Tibial nerve (tissue), 4 donors: ENCODE data around the gene NUP210. TPM values are rescaled to one million over a fixed set of nuclear protein-coding genes. Genes with fewer than 3 reads are reported as not detected.

Experiments used
- DNase-seq, 2 donors: peaks; one replicate each; pipeline ENCODE4 v3.0.0-alpha.2; 2019; ENCODE audit warnings: low spot score in 2 of 2
- H3K27ac ChIP-seq, 4 donors: fragments of 200-600 bp; sonication (generic) in 3 of 4; one replicate each; pipeline ENCODE4 v1.5.1; 2017 to 2019; ENCODE audit warnings: mild to moderate bottlenecking in 1 of 4
- H3K27me3 ChIP-seq, 2 donors: fragments of 200-600 bp; sonication (generic) in 1 of 2; one replicate each; pipeline versions ENCODE4 v1.5.1 to v1.6.0; 2017 to 2019
- H3K36me3 ChIP-seq, 3 donors: fragments of 200-600 bp; sonication (generic); one replicate each; pipeline ENCODE4 v1.5.1; 2018 to 2019
- H3K4me1 ChIP-seq, 4 donors: fragments of 200-600 bp; sonication (generic) in 3 of 4; one replicate each; pipeline ENCODE4 v1.5.1; 2017 to 2019
- H3K4me3 ChIP-seq, 4 donors: fragments of 200-600 bp; sonication (generic) in 3 of 4; one replicate each; pipeline ENCODE4 v1.5.1; 2017 to 2019; ENCODE audit warnings: mild to moderate bottlenecking in 1 of 4, moderate library complexity in 1 of 4
- H3K9me3 ChIP-seq, 4 donors: fragments of 200-600 bp; sonication (generic) in 3 of 4; one replicate each; pipeline ENCODE4 v1.5.1; 2017 to 2019
- EP300 ChIP-seq, 2 donors: sonication (generic); formaldehyde crosslinking; IDR thresholded peaks; one replicate each; pipeline ENCODE4 v1.6.1; 2017; ENCODE audit warnings: antibody characterized with exemption in 2 of 2, mild to moderate bottlenecking in 1 of 2
- POLR2A ChIP-seq, 2 donors: fragments of 450-650 bp; IDR thresholded peaks; one replicate each; pipeline ENCODE4 v1.6.1; 2017; ENCODE audit warnings: antibody characterized with exemption in 2 of 2, mild to moderate bottlenecking in 2 of 2, moderate library complexity in 2 of 2
- WGBS, 2 donors: methylation state at CpG; one replicate each; pipeline ENCODE4 v1.1.5; 2018; 5-methylcytosine and 5-hydroxymethylcytosine counted together
- total RNA-seq, 4 donors: library from RNA; depleted of rRNA; stranded (reverse); fragments of >200 nt; gene quantifications; one replicate each; pipeline ENCODE4 v1.1.0, GENCODE V29; 2016
- TF ChIP-seq, protein P1 (sequence below), 5 experiments: fragments of 200-600 bp in 3 of 5; fragments of 450-650 bp in 2 of 5; sonication (generic) in 3 of 5; IDR thresholded peaks; one replicate each; pipeline ENCODE4 v1.5.1; 2016 to 2019; ENCODE audit warnings: antibody characterized with exemption in 5 of 5, mild to moderate bottlenecking in 3 of 5, moderate library complexity in 2 of 5

The NUP210 gene
- total RNA-seq, 4 donors from 2014 or later, result 1.3 to 9.3 (median 2.0) TPM

DNA sequence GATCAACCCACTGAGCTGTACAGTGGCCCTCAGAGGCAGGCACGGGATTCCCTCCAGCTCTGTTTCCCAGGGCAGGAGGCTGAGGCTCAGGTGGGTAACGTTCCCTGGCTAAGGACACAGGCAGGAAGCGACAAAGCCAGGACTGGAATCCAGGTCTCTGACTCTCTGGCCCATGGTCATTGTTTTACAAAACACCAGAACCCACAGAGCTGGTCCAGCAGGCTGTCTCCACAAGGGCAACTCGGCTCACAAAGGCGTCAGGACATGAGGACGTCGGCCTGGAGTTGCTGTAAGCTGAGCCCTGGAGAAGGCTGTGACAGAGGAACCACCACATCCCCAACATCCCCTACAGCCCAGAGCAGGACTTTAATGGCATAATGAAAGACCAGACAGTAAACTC lies 30.7 kb downstream of the NUP210 start:
- Histone ChIP-seq H3K4me1 (peaks cover 0 to 13% (median 0%) of the 10 kb centered on the region in 4 donors), H3K36me3 (peaks cover 0 to 5% (median 0%) of the 10 kb centered on the region in 3 donors), H3K4me3 (no peak overlapping the region), H3K27ac (no peak overlapping the region), H3K9me3 (no peaks in the 10 kb centered on the region), H3K27me3 (no peaks in the 10 kb centered on the region)
- TF ChIP-seq, protein P1, sequence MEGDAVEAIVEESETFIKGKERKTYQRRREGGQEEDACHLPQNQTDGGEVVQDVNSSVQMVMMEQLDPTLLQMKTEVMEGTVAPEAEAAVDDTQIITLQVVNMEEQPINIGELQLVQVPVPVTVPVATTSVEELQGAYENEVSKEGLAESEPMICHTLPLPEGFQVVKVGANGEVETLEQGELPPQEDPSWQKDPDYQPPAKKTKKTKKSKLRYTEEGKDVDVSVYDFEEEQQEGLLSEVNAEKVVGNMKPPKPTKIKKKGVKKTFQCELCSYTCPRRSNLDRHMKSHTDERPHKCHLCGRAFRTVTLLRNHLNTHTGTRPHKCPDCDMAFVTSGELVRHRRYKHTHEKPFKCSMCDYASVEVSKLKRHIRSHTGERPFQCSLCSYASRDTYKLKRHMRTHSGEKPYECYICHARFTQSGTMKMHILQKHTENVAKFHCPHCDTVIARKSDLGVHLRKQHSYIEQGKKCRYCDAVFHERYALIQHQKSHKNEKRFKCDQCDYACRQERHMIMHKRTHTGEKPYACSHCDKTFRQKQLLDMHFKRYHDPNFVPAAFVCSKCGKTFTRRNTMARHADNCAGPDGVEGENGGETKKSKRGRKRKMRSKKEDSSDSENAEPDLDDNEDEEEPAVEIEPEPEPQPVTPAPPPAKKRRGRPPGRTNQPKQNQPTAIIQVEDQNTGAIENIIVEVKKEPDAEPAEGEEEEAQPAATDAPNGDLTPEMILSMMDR (IDR thresholded peaks at IDR 0.05), result no peak
- no peak for TF ChIP-seq POLR2A (IDR thresholded peaks at IDR 0.05)
- TF ChIP-seq EP300 (IDR thresholded peaks at IDR 0.05), result no peak
- no peak for DNase-seq
- WGBS, 2 donors, result 88 to 90% methylated on average over 7 of the region's 7 CpGs

DNA sequence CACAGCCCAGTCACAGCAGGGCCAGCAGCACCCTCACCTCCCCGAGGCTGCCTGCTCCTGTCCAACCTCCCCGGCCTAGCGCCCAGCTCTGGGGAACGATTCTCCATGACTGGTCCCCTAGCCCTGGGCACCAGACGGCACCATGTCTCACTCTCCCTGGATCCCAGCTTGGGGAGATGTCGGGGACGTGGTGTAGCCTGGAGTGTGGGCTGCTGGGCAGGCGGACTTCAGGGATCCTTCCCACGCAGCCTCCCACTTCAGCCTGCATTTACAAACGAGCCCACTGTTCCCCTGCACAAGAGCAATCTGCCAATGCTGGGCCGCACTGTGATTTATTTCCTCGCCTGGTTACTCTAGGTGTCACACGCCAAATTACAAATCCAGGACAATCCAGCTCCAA lies 31.3 kb downstream of the NUP210 start:
- WGBS, 2 donors, result 77 to 80% methylated on average over 9 to 13 of the region's 13 CpGs
- no peak for DNase-seq
- H3K9me3 ChIP-seq, result no peaks in the 10 kb centered on the region
- H3K4me3 ChIP-seq, result no peak overlapping the region
- H3K4me1 ChIP-seq, result peaks cover 0 to 13% (median 0%) of the 10 kb centered on the region in 4 donors
- peaks cover 0 to 5% (median 0%) of the 10 kb centered on the region in 3 donors for H3K36me3 ChIP-seq
- no peak overlapping the region for H3K27ac ChIP-seq
- TF ChIP-seq, protein P1 (IDR thresholded peaks at IDR 0.05), result no peak
- no peak for TF ChIP-seq POLR2A (IDR thresholded peaks at IDR 0.05)
- no peak for TF ChIP-seq EP300 (IDR thresholded peaks at IDR 0.05)
- no peaks in the 10 kb centered on the region for H3K27me3 ChIP-seq

DNA sequence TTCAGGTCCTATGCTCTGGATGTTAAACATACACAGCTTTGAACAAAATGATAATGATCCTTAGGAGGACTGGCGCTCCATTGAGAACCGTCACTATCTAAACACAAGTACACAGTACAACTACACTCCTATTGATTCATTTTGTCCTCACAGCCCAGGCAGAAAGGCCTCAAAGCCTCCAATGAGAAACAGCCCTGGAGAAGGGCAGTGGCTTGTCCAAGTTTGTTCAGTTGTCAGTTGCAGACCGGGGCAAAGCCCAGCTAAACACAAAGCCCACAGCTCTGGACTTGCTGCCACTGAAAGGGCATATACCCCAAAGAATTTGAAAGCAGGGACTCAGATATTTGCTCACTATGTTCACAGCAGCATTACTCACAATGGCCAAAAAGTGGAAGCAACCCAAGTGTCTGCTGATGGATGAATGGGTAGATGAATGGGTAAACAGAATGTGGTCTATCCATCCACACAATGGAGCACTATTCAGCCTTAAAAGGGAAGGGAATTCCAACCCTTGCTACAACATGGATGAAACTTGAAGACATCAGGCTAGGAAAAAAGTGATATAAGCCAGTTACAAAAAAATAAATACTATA lies 34.7 kb downstream of the NUP210 start:
- Histone ChIP-seq H3K36me3 (no peaks in the 10 kb centered on the region), H3K4me1 (peaks cover 0 to 13% (median 0%) of the 10 kb centered on the region in 4 donors), H3K27ac (peak overlapping the region in 2 of 4 donors; percentile 50 to 53), H3K9me3 (no peaks in the 10 kb centered on the region), H3K27me3 (no peaks in the 10 kb centered on the region), H3K4me3 (no peak overlapping the region)
- WGBS, 2 donors, result 50 to 64% methylated on average over 3 of the region's 3 CpGs
- DNase-seq, result no peak
- TF ChIP-seq POLR2A (IDR thresholded peaks at IDR 0.05), result no peak
- no peak for TF ChIP-seq EP300 (IDR thresholded peaks at IDR 0.05)
- TF ChIP-seq, protein P1 (IDR thresholded peaks at IDR 0.05), result no peak

DNA sequence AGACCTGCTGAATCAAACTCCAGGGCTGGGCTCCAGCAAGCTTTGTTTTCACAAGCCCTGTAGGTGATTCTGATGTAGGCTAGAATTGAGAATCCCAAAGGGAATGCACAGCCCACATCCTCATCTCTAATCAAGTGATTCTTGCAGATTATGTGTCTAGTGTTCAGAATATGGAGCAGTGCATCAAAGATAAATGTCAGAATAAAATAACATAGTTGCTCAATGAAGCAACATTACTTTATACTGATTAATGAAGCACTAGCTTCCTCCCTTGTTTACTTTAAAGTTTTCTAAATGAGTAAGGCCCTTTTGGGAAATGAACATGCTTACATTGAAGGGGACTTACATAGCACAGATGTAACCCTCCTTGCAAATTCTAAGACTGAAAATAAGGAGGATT lies 39.2 kb downstream of the NUP210 start:
- Histone ChIP-seq H3K4me1 (peaks cover 0 to 17% (median 4%) of the 10 kb centered on the region in 4 donors), H3K9me3 (no peaks in the 10 kb centered on the region), H3K27ac (no peak overlapping the region), H3K27me3 (no peaks in the 10 kb centered on the region), H3K4me3 (no peak overlapping the region), H3K36me3 (peaks cover 0 to 11% (median 0%) of the 10 kb centered on the region in 3 donors)
- TF ChIP-seq, protein P1 (IDR thresholded peaks at IDR 0.05), result no peak
- TF ChIP-seq EP300 (IDR thresholded peaks at IDR 0.05), result no peak
- no peak for TF ChIP-seq POLR2A (IDR thresholded peaks at IDR 0.05)
- no peak for DNase-seq

DNA sequence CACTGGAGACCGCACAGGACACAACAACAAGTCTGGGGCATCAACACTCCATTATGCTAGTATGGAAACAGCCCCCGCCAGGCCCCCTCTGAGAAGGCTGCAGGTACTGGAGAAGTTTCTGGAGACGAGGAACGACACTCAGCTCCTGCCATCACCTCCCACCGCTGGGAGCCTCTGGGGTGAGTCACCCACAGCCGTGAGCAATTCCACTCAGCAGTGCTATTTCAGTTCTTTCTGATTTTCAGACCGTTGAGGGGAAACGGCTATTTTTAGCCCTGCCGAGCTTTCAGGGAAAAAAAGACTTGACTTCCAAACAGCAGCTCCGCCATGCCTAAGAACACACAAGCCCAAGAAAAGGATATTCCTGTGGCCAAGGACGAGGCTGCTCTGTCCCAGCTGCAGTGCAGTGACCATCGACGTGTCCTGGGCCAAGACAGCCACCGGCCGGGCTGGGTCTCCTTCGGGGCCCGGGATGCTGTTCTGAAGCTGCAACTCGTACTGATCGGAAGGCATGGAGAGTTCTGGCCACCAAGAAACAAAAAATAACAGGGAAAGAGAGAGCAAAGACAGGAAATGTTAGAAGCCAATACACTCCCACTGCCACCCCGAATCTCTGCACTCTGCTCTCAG lies 40.8 kb downstream of the NUP210 start:
- H3K27ac ChIP-seq, result peak overlapping the region in 1 of 4 donors; percentile 52
- 52 to 56% methylated on average over 20 of the region's 20 CpGs for WGBS, 2 donors
- H3K27me3 ChIP-seq, result no peaks in the 10 kb centered on the region
- H3K36me3 ChIP-seq, result peaks cover 0 to 22% (median 0%) of the 10 kb centered on the region in 3 donors
- no peak overlapping the region for H3K4me3 ChIP-seq
- DNase-seq, result no peak
- H3K9me3 ChIP-seq, result no peaks in the 10 kb centered on the region
- H3K4me1 ChIP-seq, result peaks cover 0 to 10% (median 4%) of the 10 kb centered on the region in 4 donors
- TF ChIP-seq, protein P1 (IDR thresholded peaks at IDR 0.05), result no peak
- TF ChIP-seq EP300 (IDR thresholded peaks at IDR 0.05), result no peak
- TF ChIP-seq POLR2A (IDR thresholded peaks at IDR 0.05), result no peak
